ENCODE results near the gene SERINC2.
A peak's percentile ranks its signal among the peaks of the same experiment; 100 is the strongest.

The SERINC2 gene

DNA sequence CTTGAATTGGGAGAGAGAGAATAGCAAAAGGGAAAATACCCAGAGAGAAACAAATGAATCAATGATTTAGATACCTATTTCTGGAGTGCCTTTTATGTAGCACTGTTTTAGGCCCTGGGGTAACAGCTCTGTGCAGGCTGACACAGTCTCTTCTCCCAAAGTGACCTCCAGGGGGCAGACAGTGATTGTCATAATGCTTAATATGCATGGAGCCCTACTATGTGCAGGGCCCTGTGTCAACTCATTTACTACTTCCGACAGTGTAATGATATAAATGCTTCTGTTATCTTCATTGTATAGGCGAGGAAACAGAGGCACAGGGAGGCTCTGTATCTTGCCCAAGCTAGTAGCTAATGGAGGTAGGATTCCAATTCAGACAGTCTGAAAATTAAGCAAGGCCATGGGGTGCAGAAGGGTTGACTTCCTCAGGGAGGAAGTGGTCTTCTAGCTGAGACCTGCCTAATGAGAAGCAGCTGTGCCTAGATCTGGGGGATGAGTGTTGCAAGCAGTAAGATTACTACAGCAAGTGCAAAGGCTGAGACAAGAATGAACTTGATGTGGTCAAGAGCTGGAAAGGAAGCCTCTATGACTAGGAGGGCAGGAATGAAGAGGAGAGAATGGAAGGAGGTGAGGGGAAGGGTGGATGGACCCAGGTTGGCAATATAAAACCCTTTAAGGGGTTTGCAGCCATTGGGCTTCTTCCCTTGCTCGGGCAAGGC is 16.2 kb upstream of the SERINC2 start:
- TF ChIP-seq, protein P1, sequence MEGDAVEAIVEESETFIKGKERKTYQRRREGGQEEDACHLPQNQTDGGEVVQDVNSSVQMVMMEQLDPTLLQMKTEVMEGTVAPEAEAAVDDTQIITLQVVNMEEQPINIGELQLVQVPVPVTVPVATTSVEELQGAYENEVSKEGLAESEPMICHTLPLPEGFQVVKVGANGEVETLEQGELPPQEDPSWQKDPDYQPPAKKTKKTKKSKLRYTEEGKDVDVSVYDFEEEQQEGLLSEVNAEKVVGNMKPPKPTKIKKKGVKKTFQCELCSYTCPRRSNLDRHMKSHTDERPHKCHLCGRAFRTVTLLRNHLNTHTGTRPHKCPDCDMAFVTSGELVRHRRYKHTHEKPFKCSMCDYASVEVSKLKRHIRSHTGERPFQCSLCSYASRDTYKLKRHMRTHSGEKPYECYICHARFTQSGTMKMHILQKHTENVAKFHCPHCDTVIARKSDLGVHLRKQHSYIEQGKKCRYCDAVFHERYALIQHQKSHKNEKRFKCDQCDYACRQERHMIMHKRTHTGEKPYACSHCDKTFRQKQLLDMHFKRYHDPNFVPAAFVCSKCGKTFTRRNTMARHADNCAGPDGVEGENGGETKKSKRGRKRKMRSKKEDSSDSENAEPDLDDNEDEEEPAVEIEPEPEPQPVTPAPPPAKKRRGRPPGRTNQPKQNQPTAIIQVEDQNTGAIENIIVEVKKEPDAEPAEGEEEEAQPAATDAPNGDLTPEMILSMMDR (conservative IDR thresholded peaks at IDR 0.05; ENCODE audit: low read length) = peak; percentile 72
- no peak overlapping the region for H3K4me3 ChIP-seq (ENCODE audit: low read length)
- DNase-seq (ENCODE audit: low read depth) = peak; percentile 100

DNA sequence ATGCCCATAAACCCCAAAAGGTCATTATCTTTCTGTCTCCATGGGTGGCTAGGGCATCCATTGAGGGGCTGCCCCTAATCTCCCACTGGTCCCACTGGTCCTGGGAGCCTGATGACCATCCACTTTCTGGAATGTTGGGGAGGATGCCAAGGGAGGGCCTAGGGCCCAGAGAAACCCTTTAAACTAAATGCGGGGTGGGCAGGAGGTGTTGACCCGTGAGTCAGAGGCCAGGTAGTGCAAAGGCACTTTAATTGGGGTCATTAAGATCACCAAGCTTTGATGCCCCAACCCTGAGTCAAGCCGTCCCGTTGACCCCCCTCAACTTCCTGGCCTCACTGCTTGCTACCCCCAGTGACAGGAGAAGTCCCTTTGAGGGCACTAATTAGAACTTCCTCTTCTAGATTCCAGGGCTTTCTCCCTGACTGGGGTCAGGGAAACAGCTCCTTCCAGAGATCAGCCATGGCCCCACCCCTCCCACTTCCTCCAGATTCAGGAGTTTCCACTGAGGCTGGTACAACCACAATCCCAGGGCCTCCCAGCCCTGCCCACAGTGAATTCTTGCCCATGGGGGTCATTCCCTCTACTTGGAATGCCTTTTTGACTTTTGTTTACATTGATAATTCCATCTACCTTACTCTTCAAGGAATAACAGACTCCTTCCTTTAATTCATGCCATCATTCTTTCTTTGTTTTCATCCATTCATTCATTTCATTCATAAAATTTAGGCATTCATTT is 15.5 kb upstream of the SERINC2 start:
- TF ChIP-seq, protein P1 (conservative IDR thresholded peaks at IDR 0.05; ENCODE audit: low read length) = no peak
- peak; percentile 74 for DNase-seq (ENCODE audit: low read depth)
- no peak overlapping the region for H3K4me3 ChIP-seq (ENCODE audit: low read length)

DNA sequence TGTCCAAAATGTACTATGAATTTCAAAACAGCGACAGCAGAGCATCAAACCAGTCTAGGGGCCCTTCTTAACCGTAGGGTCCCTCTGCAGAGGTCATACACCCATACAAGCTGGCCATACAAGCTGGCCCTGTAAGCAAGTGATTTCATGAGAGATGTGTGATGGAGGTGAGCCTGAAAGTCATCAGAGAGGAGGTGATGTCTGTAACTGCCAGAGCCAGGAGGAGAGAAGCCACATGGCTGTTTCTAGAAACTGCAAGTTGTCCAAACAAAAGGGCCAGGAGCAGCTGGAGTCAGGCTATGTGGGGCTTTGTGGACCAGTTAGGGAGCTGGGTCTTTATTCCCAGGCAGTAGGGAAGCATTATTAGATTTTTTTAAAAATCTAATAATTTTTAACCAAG is 14.8 kb upstream of the SERINC2 start:
- DNase-seq (ENCODE audit: low read depth) = no peak
- TF ChIP-seq, protein P1 (conservative IDR thresholded peaks at IDR 0.05; ENCODE audit: low read length) = no peak
- no peak overlapping the region for H3K4me3 ChIP-seq (ENCODE audit: low read length)

DNA sequence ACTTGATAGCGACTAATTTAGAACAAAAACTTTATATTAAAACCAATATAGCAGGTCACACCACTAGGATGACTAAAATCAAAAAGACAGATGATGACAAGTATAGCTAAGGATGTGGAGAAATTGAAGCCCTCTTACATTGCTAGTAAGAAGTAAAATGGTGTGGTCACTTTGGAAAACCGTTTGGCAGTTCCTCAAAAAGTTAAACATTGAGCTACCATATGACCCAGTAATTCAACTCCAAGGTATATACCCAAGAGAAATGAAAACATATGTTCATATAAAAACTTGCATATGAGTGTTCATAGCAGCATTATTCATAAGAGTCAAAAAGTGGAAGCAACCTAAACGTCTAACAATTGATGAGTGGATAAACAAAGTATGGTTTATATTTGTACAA is 13.0 kb upstream of the SERINC2 start:
- DNase-seq (ENCODE audit: low read depth) = no peak
- H3K4me3 ChIP-seq (ENCODE audit: low read length) = no peak overlapping the region
- TF ChIP-seq, protein P1 (conservative IDR thresholded peaks at IDR 0.05; ENCODE audit: low read length) = no peak

DNA sequence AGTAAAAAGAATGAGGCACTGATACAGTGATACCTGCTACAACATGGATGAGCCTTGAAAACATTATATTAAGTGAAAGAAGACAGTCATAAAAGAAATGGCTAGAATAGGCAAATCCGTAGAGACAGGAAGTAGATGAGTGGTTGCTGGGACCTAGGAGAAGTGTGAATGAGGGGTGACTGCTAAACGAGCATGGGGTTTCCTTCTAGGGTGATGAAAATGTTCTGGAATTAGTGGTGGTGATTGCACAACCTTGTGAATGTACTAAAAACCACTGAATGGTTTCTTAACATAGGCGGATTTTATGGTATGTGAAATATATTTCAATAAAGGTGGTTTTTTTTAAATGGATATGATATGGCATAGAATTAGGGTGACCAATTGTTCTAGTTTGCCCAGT is 12.6 kb upstream of the SERINC2 start:
- TF ChIP-seq, protein P1 (conservative IDR thresholded peaks at IDR 0.05; ENCODE audit: low read length) = no peak
- no peak overlapping the region for H3K4me3 ChIP-seq (ENCODE audit: low read length)
- DNase-seq (ENCODE audit: low read depth) = peak; percentile 79

DNA sequence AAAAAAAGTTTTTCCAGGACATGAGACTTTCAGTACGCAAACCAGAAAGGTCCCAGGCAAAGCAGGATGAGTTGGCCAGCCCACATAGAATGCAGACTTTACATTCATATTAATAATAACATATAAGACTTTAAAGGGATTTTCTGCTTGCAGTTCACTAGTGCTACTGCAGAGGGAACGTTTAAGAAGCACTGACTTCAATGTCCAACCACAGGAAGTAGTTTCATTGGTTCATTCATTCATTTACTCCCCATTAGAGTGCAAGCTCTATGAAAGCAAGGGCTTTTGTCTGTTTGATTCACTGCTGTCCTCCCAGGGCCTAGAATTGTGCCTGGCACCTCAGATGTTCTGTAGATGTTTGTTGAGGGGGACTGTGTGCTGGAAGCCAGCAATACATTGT is 11.8 kb upstream of the SERINC2 start:
- TF ChIP-seq, protein P1 (conservative IDR thresholded peaks at IDR 0.05; ENCODE audit: low read length) = peak; percentile 32; the same call in 1 of the 2 replicates
- H3K4me3 ChIP-seq (ENCODE audit: low read length) = no peak overlapping the region
- no peak for DNase-seq (ENCODE audit: low read depth)

All from AG10803 (cell line).